ENCODE measurements around the gene CALY.

Gene CALY

DNA sequence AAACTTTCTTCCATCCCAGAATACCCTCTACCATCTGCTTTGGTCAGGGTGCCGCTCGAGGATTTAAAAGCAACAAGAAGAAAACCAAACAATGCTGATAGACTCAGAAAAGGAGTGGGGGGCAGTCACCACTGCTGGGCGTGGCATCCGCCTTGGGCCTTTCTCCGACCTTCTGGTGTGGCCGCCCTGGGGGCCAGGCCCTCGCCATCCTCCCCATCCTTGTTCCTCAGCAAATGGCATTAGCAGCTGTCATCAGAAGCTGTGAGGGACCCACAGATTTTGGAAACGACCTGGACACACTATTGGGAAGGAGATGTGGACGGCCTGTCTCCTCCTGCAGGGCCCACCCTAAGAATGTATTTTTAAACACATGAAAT lies 23.9 kb downstream of the CALY start:
- Histone ChIP-seq H4K20me1 (ENCODE audit: low read depth, low read length) (no peaks in the 10 kb centered on the region), H2AFZ (ENCODE audit: low read depth, low read length, severe bottlenecking) (no peak overlapping the region), H3F3A (ENCODE audit: insufficient read depth) (peaks cover 5% of the 10 kb centered on the region; the same call in 1 of the 2 replicates), H3K27ac (ENCODE audit: low read depth, low read length) (no peak overlapping the region), H3K9me3 (ENCODE audit: insufficient read depth, low read length) (no peaks in the 10 kb centered on the region), H3K27me3 (ENCODE audit: low read length) (no peaks in the 10 kb centered on the region), H3K9me2 (replicated peaks; ENCODE audit: insufficient read depth, low read length) (no peaks in the 10 kb centered on the region), H3K79me2 (ENCODE audit: insufficient read depth, low read length) (peaks cover 8% of the 10 kb centered on the region; the same call in 1 of the 2 replicates), H3K4me2 (ENCODE audit: low read depth, low read length, poor library complexity, severe bottlenecking) (no peak overlapping the region), H3K9ac (ENCODE audit: low read length) (no peak overlapping the region), H3K36me3 (ENCODE audit: low read length) (peaks cover 4% of the 10 kb centered on the region; the same call in 1 of the 2 replicates), H3K4me3 (ENCODE audit: insufficient read depth, low read length, poor library complexity, severe bottlenecking) (no peak overlapping the region)
- TF ChIP-seq EZH2phosphoT487 (conservative IDR thresholded peaks at IDR 0.05; ENCODE audit: low read length) = no peak
- TF ChIP-seq, protein P1, sequence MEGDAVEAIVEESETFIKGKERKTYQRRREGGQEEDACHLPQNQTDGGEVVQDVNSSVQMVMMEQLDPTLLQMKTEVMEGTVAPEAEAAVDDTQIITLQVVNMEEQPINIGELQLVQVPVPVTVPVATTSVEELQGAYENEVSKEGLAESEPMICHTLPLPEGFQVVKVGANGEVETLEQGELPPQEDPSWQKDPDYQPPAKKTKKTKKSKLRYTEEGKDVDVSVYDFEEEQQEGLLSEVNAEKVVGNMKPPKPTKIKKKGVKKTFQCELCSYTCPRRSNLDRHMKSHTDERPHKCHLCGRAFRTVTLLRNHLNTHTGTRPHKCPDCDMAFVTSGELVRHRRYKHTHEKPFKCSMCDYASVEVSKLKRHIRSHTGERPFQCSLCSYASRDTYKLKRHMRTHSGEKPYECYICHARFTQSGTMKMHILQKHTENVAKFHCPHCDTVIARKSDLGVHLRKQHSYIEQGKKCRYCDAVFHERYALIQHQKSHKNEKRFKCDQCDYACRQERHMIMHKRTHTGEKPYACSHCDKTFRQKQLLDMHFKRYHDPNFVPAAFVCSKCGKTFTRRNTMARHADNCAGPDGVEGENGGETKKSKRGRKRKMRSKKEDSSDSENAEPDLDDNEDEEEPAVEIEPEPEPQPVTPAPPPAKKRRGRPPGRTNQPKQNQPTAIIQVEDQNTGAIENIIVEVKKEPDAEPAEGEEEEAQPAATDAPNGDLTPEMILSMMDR (IDR thresholded peaks at IDR 0.05; ENCODE audit: insufficient read depth, low read length, poor library complexity, severe bottlenecking) = no peak

- Histone ChIP-seq H4K20me1 (ENCODE audit: low read depth, low read length) (no peaks in the 10 kb centered on the region), H3K9me2 (replicated peaks; ENCODE audit: insufficient read depth, low read length) (no peaks in the 10 kb centered on the region), H3K27me3 (ENCODE audit: low read length) (no peaks in the 10 kb centered on the region), H3K27ac (ENCODE audit: low read depth, low read length) (no peak overlapping the region), H3K36me3 (ENCODE audit: low read length) (peaks cover 4% of the 10 kb centered on the region; the same call in 1 of the 2 replicates), H2AFZ (ENCODE audit: low read depth, low read length, severe bottlenecking) (no peak overlapping the region), H3K79me2 (ENCODE audit: insufficient read depth, low read length) (peaks cover 13% of the 10 kb centered on the region; the same call in 1 of the 2 replicates), H3K9ac (ENCODE audit: low read length) (no peak overlapping the region), H3F3A (ENCODE audit: insufficient read depth) (peaks cover 5% of the 10 kb centered on the region; the same call in 1 of the 2 replicates), H3K9me3 (ENCODE audit: insufficient read depth, low read length) (no peaks in the 10 kb centered on the region), H3K4me3 (ENCODE audit: insufficient read depth, low read length, poor library complexity, severe bottlenecking) (no peak overlapping the region), H3K4me2 (ENCODE audit: low read depth, low read length, poor library complexity, severe bottlenecking) (no peak overlapping the region)
- no peak for TF ChIP-seq EZH2phosphoT487 (conservative IDR thresholded peaks at IDR 0.05; ENCODE audit: low read length)
- TF ChIP-seq, protein P1 (IDR thresholded peaks at IDR 0.05; ENCODE audit: insufficient read depth, low read length, poor library complexity, severe bottlenecking) = no peak
Measured at GRCh38 chr10:133312016-133312768, 24.5 kb downstream of the CALY start.

DNA sequence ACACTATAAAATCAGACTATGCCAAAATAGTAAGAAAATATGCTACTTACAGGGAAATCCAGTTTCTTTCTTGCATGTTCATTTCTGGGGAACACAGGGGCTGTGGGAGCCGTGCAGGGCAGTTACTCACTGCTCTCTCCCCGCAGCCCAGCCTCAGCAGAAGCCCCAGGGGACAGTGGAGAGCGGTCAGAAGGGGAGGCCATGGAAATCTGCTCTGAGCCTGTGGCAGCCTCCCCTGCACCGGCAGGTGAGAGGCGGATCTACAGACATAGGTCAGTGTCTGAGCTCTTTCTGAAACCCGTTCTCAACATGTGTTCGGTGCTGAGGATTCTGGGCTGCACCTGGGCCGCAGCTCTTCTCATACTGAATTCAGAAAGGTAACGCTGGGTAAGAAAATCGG lies 25.1 kb downstream of the CALY start:
- Histone ChIP-seq H3K27ac (ENCODE audit: low read depth, low read length) (no peak overlapping the region), H3K9me3 (ENCODE audit: insufficient read depth, low read length) (no peaks in the 10 kb centered on the region), H3K36me3 (ENCODE audit: low read length) (peaks cover 4% of the 10 kb centered on the region; the same call in 1 of the 2 replicates), H3K4me2 (ENCODE audit: low read depth, low read length, poor library complexity, severe bottlenecking) (no peak overlapping the region), H4K20me1 (ENCODE audit: low read depth, low read length) (no peaks in the 10 kb centered on the region), H3F3A (ENCODE audit: insufficient read depth) (peaks cover 5% of the 10 kb centered on the region; the same call in 1 of the 2 replicates), H3K4me3 (ENCODE audit: insufficient read depth, low read length, poor library complexity, severe bottlenecking) (no peak overlapping the region), H3K9ac (ENCODE audit: low read length) (no peak overlapping the region), H3K9me2 (replicated peaks; ENCODE audit: insufficient read depth, low read length) (no peaks in the 10 kb centered on the region), H3K79me2 (ENCODE audit: insufficient read depth, low read length) (peaks cover 19% of the 10 kb centered on the region), H2AFZ (ENCODE audit: low read depth, low read length, severe bottlenecking) (no peak overlapping the region), H3K27me3 (ENCODE audit: low read length) (no peaks in the 10 kb centered on the region)
- no peak for TF ChIP-seq EZH2phosphoT487 (conservative IDR thresholded peaks at IDR 0.05; ENCODE audit: low read length)
- TF ChIP-seq, protein P1 (IDR thresholded peaks at IDR 0.05; ENCODE audit: insufficient read depth, low read length, poor library complexity, severe bottlenecking) = no peak
